Mesothelial cell of epicardium (in vitro differentiated cells): ENCODE measurements around the gene CD164L2. TPM values are rescaled to one million over a fixed set of nuclear protein-coding genes. Genes with fewer than 3 reads are reported as not detected.

Experiments
- DNase-seq, 2 experiments: peaks; one replicate each; pipeline ENCODE4 v3.0.0; 2021; ENCODE audit warnings: low spot score in 2 of 2; ENCODE audit not compliant: unreplicated experiment in 2 of 2
- H3K27ac Mint-ChIP-seq: 2 replicates; pipeline ENCODE4 v1.8.0; 2021; ENCODE audit warnings: mixed read lengths
- H3K27me3 Mint-ChIP-seq: 2 replicates; pipeline ENCODE4 v1.8.0; 2021; ENCODE audit warnings: low read depth, mixed read lengths
- H3K36me3 Mint-ChIP-seq: 2 replicates; pipeline ENCODE4 v1.8.0; 2021; ENCODE audit warnings: mixed read lengths
- H3K4me1 Mint-ChIP-seq: 2 replicates; pipeline ENCODE4 v1.8.0; 2021; ENCODE audit warnings: mixed read lengths
- H3K4me3 Mint-ChIP-seq: 2 replicates; pipeline ENCODE4 v1.8.0; 2021; ENCODE audit warnings: mild to moderate bottlenecking, moderate library complexity, mixed read lengths
- H3K9me3 Mint-ChIP-seq: 2 replicates; pipeline ENCODE4 v1.8.0; 2021; ENCODE audit warnings: mixed read lengths
- CTCF ChIP-seq: fragments of 200-600 bp; sonication (generic); IDR thresholded peaks from one replicate; pipeline ENCODE4 v1.5.0; 2021; ENCODE audit warnings: antibody characterized with exemption; ENCODE audit not compliant: unreplicated experiment
- total RNA-seq: library from RNA; stranded (reverse); gene quantifications from 3 replicates; pipeline ENCODE4 v1.2.1, GENCODE V29; 2021

CD164L2 gene
- total RNA-seq, 1 donor from 2014 or later, result 0.45 TPM

- no peak for TF ChIP-seq CTCF
- Mint-ChIP-seq H3K4me3 (peak overlapping the region; percentile 80), H3K27me3 (peaks cover 8% of the 10 kb centered on the region), H3K36me3 (peaks cover 1% of the 10 kb centered on the region), H3K27ac (peak overlapping the region; percentile 92), H3K9me3 (no peaks in the 10 kb centered on the region), H3K4me1 (peaks cover 18% of the 10 kb centered on the region)
- DNase-seq, result peak; percentile 73 to 76
Observed at GRCh38 chr1:27365372-27366112, 17.6 kb downstream of the CD164L2 start.

- no peak for TF ChIP-seq CTCF
- Mint-ChIP-seq H3K9me3 (no peaks in the 10 kb centered on the region), H3K27me3 (peaks cover 12% of the 10 kb centered on the region), H3K27ac (peak overlapping the region; percentile 88), H3K4me1 (peaks cover 21% of the 10 kb centered on the region), H3K4me3 (peak overlapping the region; percentile 80), H3K36me3 (peaks cover 1% of the 10 kb centered on the region)
- no peak for DNase-seq
Observed at GRCh38 chr1:27364696-27365371, 18.3 kb downstream of the CD164L2 start.

- Mint-ChIP-seq H3K27me3 (peaks cover 20% of the 10 kb centered on the region), H3K27ac (no peak overlapping the region), H3K9me3 (no peaks in the 10 kb centered on the region), H3K36me3 (peaks cover 1% of the 10 kb centered on the region), H3K4me1 (peaks cover 29% of the 10 kb centered on the region), H3K4me3 (no peak overlapping the region)
- no peak for DNase-seq
- no peak for TF ChIP-seq CTCF
Observed at GRCh38 chr1:27363766-27364695, 19.1 kb downstream of the CD164L2 start.

GRCh38 chr1:27361553-27361952 is 21.6 kb downstream of the CD164L2 start:
- Mint-ChIP-seq H3K4me1 (peaks cover 27% of the 10 kb centered on the region), H3K27ac (no peak overlapping the region), H3K36me3 (peaks cover 1% of the 10 kb centered on the region), H3K4me3 (no peak overlapping the region), H3K27me3 (peaks cover 35% of the 10 kb centered on the region), H3K9me3 (no peaks in the 10 kb centered on the region)
- no peak for TF ChIP-seq CTCF
- no peak for DNase-seq

GRCh38 chr1:27361044-27361402 is 22.1 kb downstream of the CD164L2 start:
- Mint-ChIP-seq H3K4me3 (peak overlapping the region; percentile 62), H3K27me3 (peaks cover 35% of the 10 kb centered on the region), H3K4me1 (peaks cover 27% of the 10 kb centered on the region), H3K27ac (no peak overlapping the region), H3K36me3 (peaks cover 1% of the 10 kb centered on the region), H3K9me3 (no peaks in the 10 kb centered on the region)
- no peak for DNase-seq
- TF ChIP-seq CTCF, result no peak
